Transverse colon (tissue), 4 donors: ENCODE data around the gene EYS. TPM values are rescaled to one million over a fixed set of nuclear protein-coding genes. Genes with fewer than 3 reads are reported as not detected.

Experiments used
- DNase-seq: peaks from one replicate; pipeline ENCODE4 v3.0.0-alpha.2; 2019
- H3K27ac ChIP-seq, 4 donors: fragments of 200-600 bp; sonication (generic); 2 replicates each; pipeline ENCODE4 v1.5.1; 2016 to 2018; ENCODE audit warnings: inconsistent platforms in 4 of 4
- H3K27me3 ChIP-seq: fragments of 200-600 bp; sonication (generic); 2 replicates; pipeline ENCODE4 v1.5.1; 2017; ENCODE audit warnings: inconsistent platforms
- H3K36me3 ChIP-seq, 4 donors: fragments of 200-600 bp; sonication (generic); 2 replicates each; pipeline ENCODE4 v1.5.1; 2017 to 2019; ENCODE audit warnings: inconsistent platforms in 4 of 4
- H3K4me1 ChIP-seq, 4 donors: fragments of 200-600 bp; sonication (generic); 2 replicates each; pipeline ENCODE4 v1.5.1; 2017 to 2020; ENCODE audit warnings: inconsistent platforms in 4 of 4
- H3K4me3 ChIP-seq, 4 donors: fragments of 200-600 bp; sonication (generic); 1 replicate in 1 of 4; 2 replicates in 3 of 4; pipeline versions ENCODE4 v1.5.1 to v1.6.1; 2017 to 2019; ENCODE audit warnings: inconsistent platforms in 4 of 4
- H3K9me3 ChIP-seq, 2 donors: fragments of 200-600 bp; sonication (generic); 2 replicates each; pipeline ENCODE4 v1.5.1; 2017 to 2019; ENCODE audit warnings: inconsistent platforms in 2 of 2
- EP300 ChIP-seq: sonication (generic); formaldehyde crosslinking; IDR thresholded peaks from one replicate; pipeline ENCODE4 v1.6.1; 2017; ENCODE audit warnings: antibody characterized with exemption, low read depth
- POLR2A ChIP-seq: fragments of 450-650 bp; IDR thresholded peaks from one replicate; pipeline ENCODE4 v1.6.1; 2016; ENCODE audit warnings: antibody characterized with exemption, mild to moderate bottlenecking, moderate library complexity
- POLR2AphosphoS5 ChIP-seq, 3 donors: sonication (generic); formaldehyde crosslinking; IDR thresholded peaks; one replicate each; pipeline ENCODE4 v1.6.1; 2016; ENCODE audit warnings: antibody characterized with exemption in 3 of 3
- WGBS, 2 donors: methylation state at CpG; one replicate each; pipeline ENCODE4 v1.1.5; 2018; ENCODE audit warnings: low coverage in 1 of 2; 5-methylcytosine and 5-hydroxymethylcytosine counted together
- in situ Hi-C, 4 donors: fragments of 200-750 bp; cut with MboI; loops; one replicate each; pipeline versions ENCODE4 v1.15.0 to v1.15.1; 2017; ENCODE audit warnings: low sequenced_read_pairs in 3 of 4, low pct_ligation_motif_present in 1 of 4, low pct_unique_long_range_greater_than_20kb in 1 of 4
- intact Hi-C: fragments of 100-400 bp; cut with DNase I; formaldehyde crosslinking; loops from one replicate; pipeline ENCODE4 v1.15.1; 2023; ENCODE audit warnings: low total_unique reads
- total RNA-seq, 4 donors: library from RNA; depleted of rRNA; stranded (reverse); fragments of >200 nt; gene quantifications; one replicate each; pipeline ENCODE4 v1.1.0, GENCODE V29; 2016
- TF ChIP-seq, protein P1 (sequence below), 5 experiments: fragments of 200-600 bp in 3 of 5; fragments of 450-650 bp in 2 of 5; sonication (generic) in 3 of 5; IDR thresholded peaks; 1 replicate in 2 of 5; 2 replicates in 3 of 5; pipeline ENCODE4 v1.5.1; 2016 to 2017; ENCODE audit warnings: antibody characterized with exemption in 5 of 5, inconsistent platforms in 3 of 5, mild to moderate bottlenecking in 2 of 5, moderate library complexity in 1 of 5

Gene EYS
- total RNA-seq, 4 donors from 2014 or later: 0.41 TPM; not detected in 3

DNA sequence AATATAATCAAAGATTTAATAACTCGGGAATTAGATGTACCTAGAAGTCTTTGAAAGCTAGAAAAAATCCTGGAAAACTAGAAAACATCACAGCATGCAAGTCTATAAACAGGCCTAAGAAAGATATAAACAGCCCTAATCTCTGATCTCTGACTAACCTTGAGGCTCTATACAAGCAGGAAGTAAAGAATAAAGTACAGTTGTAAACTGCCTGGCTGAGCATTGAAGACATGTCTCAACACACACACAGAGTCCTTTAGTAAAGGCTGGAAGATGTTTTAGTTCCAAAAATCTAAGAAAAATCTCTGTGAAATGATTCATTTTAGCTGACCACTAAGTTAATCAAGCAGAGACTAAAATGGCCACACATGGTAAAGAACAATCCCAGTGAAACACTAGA, 774.5 kb downstream of the EYS start:
- in situ Hi-C loops: no loop called here
- Histone ChIP-seq H3K4me3 (no peak overlapping the region), H3K9me3 (no peaks in the 10 kb centered on the region), H3K27me3 (no peaks in the 10 kb centered on the region), H3K27ac (no peak overlapping the region), H3K4me1 (no peaks in the 10 kb centered on the region), H3K36me3 (no peaks in the 10 kb centered on the region)
- DNase-seq: no peak
- TF ChIP-seq POLR2A: no peak
- TF ChIP-seq POLR2AphosphoS5 (IDR thresholded peaks at IDR 0.05): no peak
- intact Hi-C loops: no loop called here
- 36 to 72% methylated on average over 1 of the region's 1 CpG for WGBS, 2 donors

DNA sequence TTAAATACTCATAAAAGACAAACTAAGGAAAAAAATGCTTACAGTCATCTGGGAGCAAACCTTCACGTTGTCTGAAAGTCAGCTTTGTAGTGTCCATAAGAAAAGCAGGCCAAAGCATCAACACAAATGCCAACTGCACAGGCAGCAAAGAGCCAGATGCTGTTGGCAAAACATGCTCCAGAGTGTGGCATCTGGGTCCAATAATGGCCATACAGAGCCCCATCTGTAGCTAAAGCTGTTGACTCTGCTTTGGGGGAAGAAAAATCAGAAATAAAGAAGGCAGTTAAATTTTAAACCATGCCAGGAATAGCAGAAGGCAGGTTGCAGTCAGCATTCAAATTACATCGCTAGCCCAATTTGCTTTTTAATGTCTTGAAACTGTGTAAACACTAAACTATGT, 776.3 kb downstream of the EYS start:
- Histone ChIP-seq H3K9me3 (no peaks in the 10 kb centered on the region), H3K4me1 (no peaks in the 10 kb centered on the region), H3K27me3 (no peaks in the 10 kb centered on the region), H3K4me3 (no peak overlapping the region), H3K27ac (no peak overlapping the region), H3K36me3 (no peaks in the 10 kb centered on the region)
- in situ Hi-C loops (no loop called here), intact Hi-C loops (no loop called here)
- DNase-seq: no peak
- 42 to 53% methylated on average over 2 of the region's 2 CpGs for WGBS, 2 donors
- TF ChIP-seq EP300 (no peak), POLR2A (no peak), POLR2AphosphoS5 (IDR thresholded peaks at IDR 0.05) (no peak)
- TF ChIP-seq, protein P1, sequence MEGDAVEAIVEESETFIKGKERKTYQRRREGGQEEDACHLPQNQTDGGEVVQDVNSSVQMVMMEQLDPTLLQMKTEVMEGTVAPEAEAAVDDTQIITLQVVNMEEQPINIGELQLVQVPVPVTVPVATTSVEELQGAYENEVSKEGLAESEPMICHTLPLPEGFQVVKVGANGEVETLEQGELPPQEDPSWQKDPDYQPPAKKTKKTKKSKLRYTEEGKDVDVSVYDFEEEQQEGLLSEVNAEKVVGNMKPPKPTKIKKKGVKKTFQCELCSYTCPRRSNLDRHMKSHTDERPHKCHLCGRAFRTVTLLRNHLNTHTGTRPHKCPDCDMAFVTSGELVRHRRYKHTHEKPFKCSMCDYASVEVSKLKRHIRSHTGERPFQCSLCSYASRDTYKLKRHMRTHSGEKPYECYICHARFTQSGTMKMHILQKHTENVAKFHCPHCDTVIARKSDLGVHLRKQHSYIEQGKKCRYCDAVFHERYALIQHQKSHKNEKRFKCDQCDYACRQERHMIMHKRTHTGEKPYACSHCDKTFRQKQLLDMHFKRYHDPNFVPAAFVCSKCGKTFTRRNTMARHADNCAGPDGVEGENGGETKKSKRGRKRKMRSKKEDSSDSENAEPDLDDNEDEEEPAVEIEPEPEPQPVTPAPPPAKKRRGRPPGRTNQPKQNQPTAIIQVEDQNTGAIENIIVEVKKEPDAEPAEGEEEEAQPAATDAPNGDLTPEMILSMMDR (IDR thresholded peaks at IDR 0.05): no peak

DNA sequence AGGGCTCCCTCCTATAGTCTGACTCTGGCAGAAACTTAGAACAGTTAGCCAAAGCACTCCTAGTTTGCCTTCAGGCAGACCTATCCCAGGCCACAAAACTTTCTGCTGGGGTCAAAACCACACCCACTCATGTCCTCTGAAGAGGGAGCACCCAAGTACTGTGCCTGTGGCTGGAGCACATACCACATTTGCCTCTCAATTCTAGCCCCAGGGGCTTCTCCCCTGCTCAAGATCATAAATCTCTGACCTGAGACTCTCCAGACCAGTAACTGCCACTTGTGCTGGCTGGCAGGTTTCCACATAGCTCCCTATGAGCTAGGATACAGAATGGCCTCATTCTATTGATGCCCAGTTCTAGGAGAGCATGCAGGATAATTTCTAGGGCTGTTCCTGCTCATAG, 781.0 kb downstream of the EYS start:
- H3K36me3 ChIP-seq: no peaks in the 10 kb centered on the region
- TF ChIP-seq, protein P1 (IDR thresholded peaks at IDR 0.05): no peak
- TF ChIP-seq POLR2AphosphoS5 (IDR thresholded peaks at IDR 0.05): no peak
- no peak for TF ChIP-seq POLR2A
- TF ChIP-seq EP300: no peak
- intact Hi-C loops (no loop called here), in situ Hi-C loops (no loop called here)
- H3K4me1 ChIP-seq: no peaks in the 10 kb centered on the region
- H3K4me3 ChIP-seq: no peak overlapping the region
- no peak for DNase-seq
- no peaks in the 10 kb centered on the region for H3K9me3 ChIP-seq
- no peaks in the 10 kb centered on the region for H3K27me3 ChIP-seq
- no peak overlapping the region for H3K27ac ChIP-seq

DNA sequence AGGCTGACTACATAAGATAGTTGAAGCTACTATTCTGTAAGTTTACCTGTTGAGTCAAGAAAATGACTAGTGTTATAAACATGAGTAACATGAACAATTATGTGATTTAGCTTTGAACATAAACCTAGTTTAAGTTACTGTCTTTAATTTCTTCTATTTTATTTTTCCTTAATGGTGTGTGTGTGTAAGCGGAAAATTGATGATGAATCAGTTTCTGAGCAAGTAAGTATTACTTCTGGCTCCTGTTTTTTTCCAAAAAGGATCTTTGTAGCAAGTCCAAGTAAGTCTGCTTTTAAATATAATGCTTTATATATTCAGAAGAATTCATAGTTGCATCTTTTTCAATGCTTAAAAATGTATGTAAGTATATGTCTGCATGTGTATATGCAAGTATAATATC, 786.8 kb downstream of the EYS start:
- no peaks in the 10 kb centered on the region for H3K36me3 ChIP-seq
- H3K9me3 ChIP-seq: no peaks in the 10 kb centered on the region
- WGBS, 2 donors: 83 to 85% methylated on average over 1 of the region's 1 CpG
- no peak overlapping the region for H3K27ac ChIP-seq
- no peak overlapping the region for H3K4me3 ChIP-seq
- no peak for DNase-seq
- TF ChIP-seq EP300 (no peak), POLR2AphosphoS5 (IDR thresholded peaks at IDR 0.05) (no peak), POLR2A (no peak)
- TF ChIP-seq, protein P1 (IDR thresholded peaks at IDR 0.05): no peak
- no peaks in the 10 kb centered on the region for H3K27me3 ChIP-seq
- intact Hi-C loops (no loop called here), in situ Hi-C loops (no loop called here)
- no peaks in the 10 kb centered on the region for H3K4me1 ChIP-seq

DNA sequence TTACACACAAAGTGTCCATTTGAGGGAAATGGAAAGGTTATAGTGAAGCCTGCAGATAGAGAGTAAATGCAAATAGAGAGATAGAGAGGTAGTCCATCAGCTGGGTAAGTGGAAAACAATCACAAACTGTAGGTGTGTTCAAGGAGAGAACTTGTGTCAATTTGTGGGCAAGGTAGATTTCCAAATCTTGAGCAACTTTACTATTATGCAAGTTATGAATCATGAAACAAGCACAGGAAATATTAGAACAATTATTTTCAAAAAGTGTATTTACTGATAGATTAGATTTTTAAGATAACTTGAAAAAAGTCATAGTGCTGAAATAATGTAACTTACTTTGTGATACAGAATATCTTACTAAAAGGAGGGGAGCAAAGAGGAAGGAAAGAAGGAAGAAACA, 792.9 kb downstream of the EYS start:
- Histone ChIP-seq H3K9me3 (no peaks in the 10 kb centered on the region), H3K27me3 (no peaks in the 10 kb centered on the region), H3K27ac (no peak overlapping the region), H3K4me1 (no peaks in the 10 kb centered on the region), H3K36me3 (no peaks in the 10 kb centered on the region), H3K4me3 (no peak overlapping the region)
- TF ChIP-seq POLR2AphosphoS5 (IDR thresholded peaks at IDR 0.05) (no peak), POLR2A (no peak), EP300 (no peak)
- TF ChIP-seq, protein P1 (IDR thresholded peaks at IDR 0.05): no peak
- in situ Hi-C loops: no loop called here
- DNase-seq: no peak
- intact Hi-C loops: no loop called here
